ENCODE data around the gene DGLUCY. TPM values are rescaled to one million over a fixed set of nuclear protein-coding genes. Genes with fewer than 3 reads are reported as not detected.

DGLUCY gene
- total RNA-seq, 1 experiment from 2014 or later: 67.0 TPM

DNA sequence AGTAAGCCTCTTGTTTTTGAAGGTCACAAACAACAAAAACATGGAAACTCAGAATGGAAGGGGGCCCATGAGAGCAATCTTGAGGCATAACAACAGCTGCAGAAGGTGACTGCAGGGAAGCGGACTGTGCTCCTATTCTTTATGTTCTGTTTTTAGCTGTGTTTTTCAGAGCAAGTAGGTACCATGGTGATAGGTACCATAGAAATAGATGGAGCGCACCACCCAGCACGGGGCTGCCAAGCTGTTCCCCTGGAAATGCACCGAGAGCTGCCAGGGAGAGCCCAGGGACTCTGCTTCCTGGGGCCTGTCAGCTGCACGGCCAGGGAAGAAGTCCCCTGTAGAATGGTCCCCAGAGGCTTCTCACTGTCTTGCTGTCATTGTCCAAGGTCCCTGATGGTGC is 32.8 kb downstream of the DGLUCY start:
- BruUV-seq (replicated peaks): no TSS peak
- intact Hi-C loops (cut with micrococcal nuclease): no loop called here
- ATAC-seq: no peak
- Histone ChIP-seq H3K9me2 (ENCODE audit: insufficient read depth) (no peaks in the 10 kb centered on the region), H3K4me3 (replicated peaks in 1 of 2; ENCODE audit: low read depth in 1 of 2, low read length in 2 of 2) (no peak overlapping the region), H3K27ac (ENCODE audit: low read depth, low read length) (no peak overlapping the region), H3K4me1 (ENCODE audit: control insufficient read depth in 1 of 2, insufficient read depth in 2 of 2, low read length in 2 of 2) (no peaks in the 10 kb centered on the region), H3K9me3 (ENCODE audit: control insufficient read depth in 1 of 2, insufficient read depth in 1 of 2, low read depth in 1 of 2, low read length in 2 of 2) (no peaks in the 10 kb centered on the region), H3K36me3 (ENCODE audit: control insufficient read depth in 1 of 2, insufficient read depth in 2 of 2, low read length in 2 of 2) (peaks cover 0 to 10% of the 10 kb centered on the region in 2 experiments; a peak in 2 of 4 replicates), H4K20me1 (ENCODE audit: insufficient read depth) (no peaks in the 10 kb centered on the region), H3K9ac (ENCODE audit: low read length) (no peak overlapping the region), H3K27me3 (ENCODE audit: insufficient read depth, low read length) (no peaks in the 10 kb centered on the region), H3K79me2 (ENCODE audit: insufficient read depth, low read length) (no peaks in the 10 kb centered on the region; the same call in 1 of the 2 replicates), H3K4me2 (ENCODE audit: low read length) (no peak overlapping the region), H2AFZ (ENCODE audit: low read depth, low read length, poor library complexity, severe bottlenecking) (no peak overlapping the region)
- TF ChIP-seq SP1 (IDR thresholded peaks at IDR 0.05; ENCODE audit: low read depth): no peak
- TF ChIP-seq, protein P1, sequence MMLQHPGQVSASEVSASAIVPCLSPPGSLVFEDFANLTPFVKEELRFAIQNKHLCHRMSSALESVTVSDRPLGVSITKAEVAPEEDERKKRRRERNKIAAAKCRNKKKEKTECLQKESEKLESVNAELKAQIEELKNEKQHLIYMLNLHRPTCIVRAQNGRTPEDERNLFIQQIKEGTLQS (IDR thresholded peaks at IDR 0.05): no peak
- no peak for TF ChIP-seq RAD21 (IDR thresholded peaks at IDR 0.05; ENCODE audit: low read depth)
- TF ChIP-seq ZBTB33 (IDR thresholded peaks at IDR 0.05; ENCODE audit: extremely low read depth, insufficient replicate concordance, low read length): no peak
- TF ChIP-seq JUND (IDR thresholded peaks at IDR 0.05): no peak
- TF ChIP-seq ELF1 (IDR thresholded peaks at IDR 0.05; ENCODE audit: borderline replicate concordance, low read depth): no peak
- no peak for TF ChIP-seq ZFX (IDR thresholded peaks at IDR 0.05)
- TF ChIP-seq TCF7L2 (IDR thresholded peaks at IDR 0.05; ENCODE audit: borderline replicate concordance, extremely low read depth, insufficient read depth, insufficient read length): no peak
- TF ChIP-seq POLR2AphosphoS5 (IDR thresholded peaks at IDR 0.05; ENCODE audit: low read depth, low read length): no peak
- TF ChIP-seq, protein P2, sequence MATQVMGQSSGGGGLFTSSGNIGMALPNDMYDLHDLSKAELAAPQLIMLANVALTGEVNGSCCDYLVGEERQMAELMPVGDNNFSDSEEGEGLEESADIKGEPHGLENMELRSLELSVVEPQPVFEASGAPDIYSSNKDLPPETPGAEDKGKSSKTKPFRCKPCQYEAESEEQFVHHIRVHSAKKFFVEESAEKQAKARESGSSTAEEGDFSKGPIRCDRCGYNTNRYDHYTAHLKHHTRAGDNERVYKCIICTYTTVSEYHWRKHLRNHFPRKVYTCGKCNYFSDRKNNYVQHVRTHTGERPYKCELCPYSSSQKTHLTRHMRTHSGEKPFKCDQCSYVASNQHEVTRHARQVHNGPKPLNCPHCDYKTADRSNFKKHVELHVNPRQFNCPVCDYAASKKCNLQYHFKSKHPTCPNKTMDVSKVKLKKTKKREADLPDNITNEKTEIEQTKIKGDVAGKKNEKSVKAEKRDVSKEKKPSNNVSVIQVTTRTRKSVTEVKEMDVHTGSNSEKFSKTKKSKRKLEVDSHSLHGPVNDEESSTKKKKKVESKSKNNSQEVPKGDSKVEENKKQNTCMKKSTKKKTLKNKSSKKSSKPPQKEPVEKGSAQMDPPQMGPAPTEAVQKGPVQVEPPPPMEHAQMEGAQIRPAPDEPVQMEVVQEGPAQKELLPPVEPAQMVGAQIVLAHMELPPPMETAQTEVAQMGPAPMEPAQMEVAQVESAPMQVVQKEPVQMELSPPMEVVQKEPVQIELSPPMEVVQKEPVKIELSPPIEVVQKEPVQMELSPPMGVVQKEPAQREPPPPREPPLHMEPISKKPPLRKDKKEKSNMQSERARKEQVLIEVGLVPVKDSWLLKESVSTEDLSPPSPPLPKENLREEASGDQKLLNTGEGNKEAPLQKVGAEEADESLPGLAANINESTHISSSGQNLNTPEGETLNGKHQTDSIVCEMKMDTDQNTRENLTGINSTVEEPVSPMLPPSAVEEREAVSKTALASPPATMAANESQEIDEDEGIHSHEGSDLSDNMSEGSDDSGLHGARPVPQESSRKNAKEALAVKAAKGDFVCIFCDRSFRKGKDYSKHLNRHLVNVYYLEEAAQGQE (IDR thresholded peaks at IDR 0.05; ENCODE audit: low read depth): no peak
- DNase-seq (ENCODE audit: low read depth, low spot score): no peak
- CTCF ChIA-PET: no interaction called here
- RAD21 ChIA-PET (ENCODE audit: low non-redundant PET in 1 of 2, low total read pairs in 2 of 2, uncharacterized antibody in 2 of 2, unreplicated experiment in 2 of 2): no interaction called here
- POLR2A ChIA-PET: no interaction called here
